ENCODE results near the gene HS6ST1.

DNA sequence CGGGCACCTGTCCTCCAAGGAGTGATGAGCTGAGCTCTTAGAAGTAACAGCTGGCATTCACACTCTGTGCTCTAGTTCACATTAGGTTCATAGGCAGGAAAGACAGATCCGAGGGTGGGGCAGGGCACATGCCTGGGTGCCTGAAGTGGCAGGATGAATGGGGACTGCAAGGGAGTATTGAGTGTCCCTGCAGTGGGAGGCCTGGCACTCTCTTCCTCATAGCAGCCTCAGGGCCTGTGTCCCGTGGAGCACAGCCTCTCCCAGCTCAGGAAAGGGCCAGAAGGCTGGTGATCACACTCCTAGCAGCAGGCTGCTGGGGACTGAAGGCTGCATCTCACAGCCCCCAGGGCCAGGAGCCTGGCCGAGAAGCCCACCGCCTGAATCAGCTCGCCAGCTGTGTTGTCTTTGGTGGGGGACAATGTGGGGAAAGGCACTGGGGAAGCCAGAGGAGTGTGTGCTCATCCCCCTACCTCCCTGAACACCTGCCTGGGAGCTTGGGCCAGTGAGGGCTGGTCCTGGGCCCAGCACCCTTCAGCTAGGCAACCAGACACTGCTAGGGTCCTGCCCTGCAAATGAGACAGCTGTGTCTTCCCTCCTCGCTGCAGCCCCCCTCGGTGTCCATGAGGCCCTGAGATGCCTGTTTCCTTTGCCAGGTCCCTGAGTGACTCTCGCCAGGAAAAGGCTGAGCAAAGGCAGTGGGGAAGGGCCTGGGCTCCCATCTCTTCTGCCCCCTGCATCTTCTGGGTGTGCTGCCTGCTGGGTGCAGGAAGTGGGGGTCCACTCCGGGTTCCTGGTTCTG, 48.2 kb upstream of the HS6ST1 start:
- TF ChIP-seq, protein P1, sequence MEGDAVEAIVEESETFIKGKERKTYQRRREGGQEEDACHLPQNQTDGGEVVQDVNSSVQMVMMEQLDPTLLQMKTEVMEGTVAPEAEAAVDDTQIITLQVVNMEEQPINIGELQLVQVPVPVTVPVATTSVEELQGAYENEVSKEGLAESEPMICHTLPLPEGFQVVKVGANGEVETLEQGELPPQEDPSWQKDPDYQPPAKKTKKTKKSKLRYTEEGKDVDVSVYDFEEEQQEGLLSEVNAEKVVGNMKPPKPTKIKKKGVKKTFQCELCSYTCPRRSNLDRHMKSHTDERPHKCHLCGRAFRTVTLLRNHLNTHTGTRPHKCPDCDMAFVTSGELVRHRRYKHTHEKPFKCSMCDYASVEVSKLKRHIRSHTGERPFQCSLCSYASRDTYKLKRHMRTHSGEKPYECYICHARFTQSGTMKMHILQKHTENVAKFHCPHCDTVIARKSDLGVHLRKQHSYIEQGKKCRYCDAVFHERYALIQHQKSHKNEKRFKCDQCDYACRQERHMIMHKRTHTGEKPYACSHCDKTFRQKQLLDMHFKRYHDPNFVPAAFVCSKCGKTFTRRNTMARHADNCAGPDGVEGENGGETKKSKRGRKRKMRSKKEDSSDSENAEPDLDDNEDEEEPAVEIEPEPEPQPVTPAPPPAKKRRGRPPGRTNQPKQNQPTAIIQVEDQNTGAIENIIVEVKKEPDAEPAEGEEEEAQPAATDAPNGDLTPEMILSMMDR (optimal IDR thresholded peaks at IDR 0.05 in 1 of 3, IDR thresholded peaks at IDR 0.05 in 1 of 3, conservative IDR thresholded peaks at IDR 0.05 in 1 of 3; ENCODE audit: extremely low read depth in 1 of 3, insufficient read depth in 2 of 3, low read length in 3 of 3), result no peak
- no peak for TF ChIP-seq EZH2 (IDR thresholded peaks at IDR 0.05; ENCODE audit: low read length)
